Prostate gland (tissue), 2 donors: Measurements from ENCODE around the gene WDR43. TPM values are rescaled to one million over a fixed set of nuclear protein-coding genes. Genes with fewer than 3 reads are reported as not detected.

Experiments used
- DNase-seq: peaks from one replicate; pipeline ENCODE4 v3.0.0-alpha.2; 2019; ENCODE audit warnings: low spot score
- H3K27ac ChIP-seq, 2 donors: fragments of 200-600 bp; sonication (generic); 2 replicates each; pipeline ENCODE4 v1.5.1; 2017 to 2019
- H3K27me3 ChIP-seq: fragments of 200-600 bp; sonication (generic); replicated peaks from 2 replicates; pipeline ENCODE4 v1.5.1; 2019; ENCODE audit not compliant: insufficient read depth
- H3K36me3 ChIP-seq, 2 donors: fragments of 200-600 bp; sonication (generic); 1 replicate in 1 of 2; 2 replicates in 1 of 2; pipeline versions ENCODE4 v1.5.1 to v1.8.1; 2017 to 2019
- H3K4me1 ChIP-seq: fragments of 200-600 bp; sonication (generic); replicated peaks from 2 replicates; pipeline ENCODE4 v1.5.1; 2019
- H3K4me3 ChIP-seq, 2 donors: fragments of 200-600 bp; sonication (generic); 2 replicates each; pipeline ENCODE4 v1.5.1; 2017 to 2019
- H3K9me3 ChIP-seq: fragments of 200-600 bp; sonication (generic); 2 replicates; pipeline ENCODE4 v1.5.1; 2017
- POLR2A ChIP-seq: fragments of 450-650 bp; IDR thresholded peaks from one replicate; pipeline ENCODE4 v1.6.1; 2016; ENCODE audit warnings: antibody characterized with exemption, mild to moderate bottlenecking
- POLR2AphosphoS5 ChIP-seq: sonication (generic); formaldehyde crosslinking; IDR thresholded peaks from one replicate; pipeline ENCODE4 v1.6.1; 2017; ENCODE audit warnings: antibody characterized with exemption
- WGBS: methylation state at CpG from one replicate; pipeline ENCODE4 v1.1.5; 2018; 5-methylcytosine and 5-hydroxymethylcytosine counted together
- intact Hi-C: fragments of 100-400 bp; cut with DNase I; formaldehyde crosslinking; loops from one replicate; pipeline ENCODE4 v1.14.2; 2022
- total RNA-seq, 2 donors: library from RNA; depleted of rRNA; stranded (reverse); fragments of >200 nt; gene quantifications; one replicate each; pipeline ENCODE4 v1.1.0, GENCODE V29; 2016
- TF ChIP-seq, protein P1 (sequence below), 4 experiments: fragments of 200-600 bp in 2 of 4; fragments of 450-650 bp in 2 of 4; sonication (generic) in 2 of 4; IDR thresholded peaks; 1 replicate in 3 of 4; 2 replicates in 1 of 4; pipeline ENCODE4 v1.5.1; 2016 to 2019; ENCODE audit warnings: antibody characterized with exemption in 4 of 4, mild to moderate bottlenecking in 2 of 4, moderate library complexity in 2 of 4

The WDR43 gene
- total RNA-seq, 2 donors from 2014 or later: 30.6 to 36.9 TPM

DNA sequence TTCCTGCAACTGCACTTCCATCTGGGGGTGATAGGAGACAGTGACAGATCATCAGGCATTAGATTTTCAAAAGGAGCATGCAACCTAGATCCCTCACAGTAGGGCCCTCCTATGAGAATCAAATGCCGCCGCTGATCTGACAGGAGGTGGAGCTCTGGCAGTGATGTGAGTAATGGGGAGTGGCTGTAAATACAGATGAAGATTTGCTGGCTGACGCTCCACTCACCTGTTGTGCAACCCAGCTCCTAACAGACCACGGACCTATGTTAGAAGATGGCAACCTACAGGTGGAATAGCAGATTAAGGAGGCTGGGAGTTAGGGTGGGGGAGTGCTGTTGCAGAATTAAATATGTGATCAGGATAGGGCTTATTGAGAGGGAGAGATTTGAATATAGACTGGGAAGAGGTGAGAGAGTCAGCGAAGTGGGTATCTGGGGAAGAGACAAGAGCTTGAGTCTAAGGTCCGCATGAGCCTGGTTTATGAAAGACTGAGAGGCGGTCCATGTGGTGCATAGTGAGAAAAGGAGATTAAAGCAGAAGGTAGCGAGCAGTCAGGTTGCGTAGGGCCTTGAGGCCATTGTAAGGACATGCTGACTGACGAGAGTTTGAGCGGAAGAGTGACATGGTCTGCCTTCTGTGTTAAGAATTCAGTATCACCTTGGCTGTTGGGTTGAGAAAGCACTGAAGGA lies 55.3 kb downstream of the WDR43 start:
- no peaks in the 10 kb centered on the region for H3K9me3 ChIP-seq
- intact Hi-C loops: loop anchor here (10.0 kb wide), 2 partner anchors 125 to 895 kb away; no protein-coding TSS in a partner anchor
- no peak overlapping the region for H3K4me3 ChIP-seq
- no peaks in the 10 kb centered on the region for H3K27me3 ChIP-seq
- DNase-seq: no peak
- 89% methylated on average over 11 of the region's 11 CpGs for WGBS
- TF ChIP-seq, protein P1, sequence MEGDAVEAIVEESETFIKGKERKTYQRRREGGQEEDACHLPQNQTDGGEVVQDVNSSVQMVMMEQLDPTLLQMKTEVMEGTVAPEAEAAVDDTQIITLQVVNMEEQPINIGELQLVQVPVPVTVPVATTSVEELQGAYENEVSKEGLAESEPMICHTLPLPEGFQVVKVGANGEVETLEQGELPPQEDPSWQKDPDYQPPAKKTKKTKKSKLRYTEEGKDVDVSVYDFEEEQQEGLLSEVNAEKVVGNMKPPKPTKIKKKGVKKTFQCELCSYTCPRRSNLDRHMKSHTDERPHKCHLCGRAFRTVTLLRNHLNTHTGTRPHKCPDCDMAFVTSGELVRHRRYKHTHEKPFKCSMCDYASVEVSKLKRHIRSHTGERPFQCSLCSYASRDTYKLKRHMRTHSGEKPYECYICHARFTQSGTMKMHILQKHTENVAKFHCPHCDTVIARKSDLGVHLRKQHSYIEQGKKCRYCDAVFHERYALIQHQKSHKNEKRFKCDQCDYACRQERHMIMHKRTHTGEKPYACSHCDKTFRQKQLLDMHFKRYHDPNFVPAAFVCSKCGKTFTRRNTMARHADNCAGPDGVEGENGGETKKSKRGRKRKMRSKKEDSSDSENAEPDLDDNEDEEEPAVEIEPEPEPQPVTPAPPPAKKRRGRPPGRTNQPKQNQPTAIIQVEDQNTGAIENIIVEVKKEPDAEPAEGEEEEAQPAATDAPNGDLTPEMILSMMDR (IDR thresholded peaks at IDR 0.05): no peak
- no peaks in the 10 kb centered on the region for H3K36me3 ChIP-seq
- H3K27ac ChIP-seq: no peak overlapping the region
- H3K4me1 ChIP-seq: no peaks in the 10 kb centered on the region

DNA sequence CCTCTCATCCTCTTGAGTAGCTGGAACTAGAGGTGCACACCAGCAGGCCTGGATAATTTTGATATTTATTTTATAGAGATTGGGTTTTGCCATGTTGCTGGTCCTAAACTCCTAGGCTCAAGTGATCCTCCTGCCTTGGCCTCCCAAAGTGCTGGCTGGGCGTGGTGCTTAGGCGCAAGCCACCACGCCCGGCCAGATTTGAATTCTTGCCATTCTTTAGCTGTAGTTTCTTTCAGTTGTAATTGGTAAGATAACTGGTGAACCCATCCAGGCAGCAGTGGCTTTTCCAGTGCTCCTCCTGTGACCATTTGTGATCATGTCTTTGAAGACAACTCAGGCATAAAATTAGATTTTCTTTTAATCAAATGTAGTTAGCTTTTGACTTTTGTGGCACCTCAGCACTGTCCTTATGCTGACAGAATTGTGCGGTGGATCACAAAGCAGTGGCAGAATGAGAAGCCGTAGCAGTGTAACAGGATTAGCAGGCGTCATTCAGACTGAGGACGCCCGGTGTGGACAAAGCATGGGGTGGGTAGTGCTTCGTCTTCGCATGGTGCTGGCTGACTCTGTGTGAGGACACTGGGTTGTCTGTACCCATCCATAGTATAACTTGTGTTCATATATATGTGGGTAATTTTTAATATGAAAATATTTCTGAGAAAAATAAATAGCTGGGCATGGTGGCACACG lies 56.6 kb downstream of the WDR43 start:
- Histone ChIP-seq H3K4me3 (no peak overlapping the region), H3K4me1 (no peaks in the 10 kb centered on the region), H3K27ac (peak overlapping the region; percentile 55 to 60), H3K36me3 (no peaks in the 10 kb centered on the region), H3K27me3 (no peaks in the 10 kb centered on the region), H3K9me3 (no peaks in the 10 kb centered on the region)
- TF ChIP-seq POLR2A (no peak), POLR2AphosphoS5 (no peak)
- TF ChIP-seq, protein P1 (IDR thresholded peaks at IDR 0.05): no peak
- WGBS: 97% methylated on average over 12 of the region's 12 CpGs
- intact Hi-C loops: loop anchor here (10.0 kb wide), 2 partner anchors 126 to 894 kb away; no protein-coding TSS in a partner anchor
- DNase-seq: no peak

DNA sequence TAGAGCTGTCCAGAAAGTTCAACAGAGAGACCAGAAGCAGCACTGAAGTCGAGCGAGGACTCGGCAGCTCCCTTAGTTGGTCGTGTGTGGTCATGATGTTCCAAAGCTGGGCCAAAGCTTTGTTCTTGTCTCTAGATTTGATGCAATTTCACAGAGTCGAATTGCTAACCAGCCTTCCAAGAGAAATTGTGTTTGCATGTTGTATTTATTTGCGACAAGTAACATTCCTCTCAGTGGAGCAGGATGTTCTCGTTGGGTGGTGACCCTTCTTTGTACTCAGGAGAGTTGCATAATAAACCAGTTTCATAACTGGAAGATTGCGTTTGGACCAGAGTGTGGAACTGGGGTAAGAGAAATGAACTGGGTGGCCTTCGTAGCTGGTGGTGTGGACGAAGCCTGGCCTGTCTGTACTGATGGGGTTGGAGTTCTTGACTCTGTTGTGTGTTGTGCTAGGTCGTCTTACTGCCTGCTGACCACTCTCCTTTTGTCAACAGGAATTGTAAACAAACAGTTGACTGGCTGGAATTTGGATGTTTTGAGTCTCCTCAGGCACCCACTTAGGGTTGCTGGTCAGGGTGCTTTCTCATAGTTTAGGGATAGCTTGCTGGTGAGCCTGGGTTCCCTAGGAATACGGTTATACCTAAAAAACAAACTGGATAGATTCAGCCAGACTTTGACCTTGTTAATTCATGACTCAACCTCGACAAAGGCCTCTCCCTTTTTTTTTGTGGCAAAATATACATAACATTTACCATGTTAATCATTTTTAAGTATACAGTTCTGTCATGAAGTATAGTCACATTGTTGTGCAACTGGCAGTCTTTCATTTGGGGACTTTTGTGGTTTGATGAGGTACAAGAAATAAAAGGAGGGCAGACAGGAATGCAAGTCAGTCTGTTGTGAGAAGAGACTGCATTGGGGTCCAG lies 57.7 kb downstream of the WDR43 start:
- Histone ChIP-seq H3K9me3 (no peaks in the 10 kb centered on the region), H3K4me3 (no peak overlapping the region), H3K4me1 (no peaks in the 10 kb centered on the region), H3K27ac (peak overlapping the region; percentile 55 to 60), H3K27me3 (no peaks in the 10 kb centered on the region), H3K36me3 (no peaks in the 10 kb centered on the region)
- TF ChIP-seq POLR2A (no peak), POLR2AphosphoS5 (peak; percentile 30)
- TF ChIP-seq, protein P1 (IDR thresholded peaks at IDR 0.05): no peak
- WGBS: 54% methylated on average over 13 of the region's 13 CpGs
- DNase-seq: no peak
- intact Hi-C loops: loop anchor here (10.0 kb wide), 2 partner anchors 127 to 893 kb away; no protein-coding TSS in a partner anchor

DNA sequence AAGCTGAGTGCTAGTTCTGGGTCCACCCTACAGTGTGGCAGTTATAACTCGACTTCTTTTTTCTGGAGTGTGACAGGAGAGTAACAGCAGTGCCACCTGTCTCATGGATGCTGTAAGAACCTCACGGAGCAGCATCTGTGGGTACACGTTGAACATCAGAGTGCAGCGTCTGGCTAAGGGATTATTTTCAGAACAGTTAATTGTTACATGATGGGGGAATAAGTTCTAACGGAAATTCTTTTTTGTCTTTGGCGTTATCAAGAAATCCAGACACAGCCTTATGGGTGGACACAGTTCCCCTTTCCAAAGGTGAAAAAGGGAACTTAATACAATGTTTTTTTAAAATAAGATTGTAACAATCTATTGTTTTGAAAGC lies 58.4 kb downstream of the WDR43 start:
- no peaks in the 10 kb centered on the region for H3K9me3 ChIP-seq
- 39% methylated on average over 6 of the region's 6 CpGs for whole genome bisulfite sequencing
- no peak overlapping the region for H3K4me3 ChIP-seq
- TF ChIP-seq, protein P1 (IDR thresholded peaks at IDR 0.05): peak in 1 of 4 experiments; percentile 24
- no peak for TF ChIP-seq POLR2AphosphoS5
- H3K27ac ChIP-seq: peak overlapping the region; percentile 35 to 60
- no peaks in the 10 kb centered on the region for H3K27me3 ChIP-seq
- H3K36me3 ChIP-seq: no peaks in the 10 kb centered on the region
- no peak for DNase-seq
- intact Hi-C loops: loop anchor here (10.0 kb wide), 2 partner anchors 128 to 892 kb away; no protein-coding TSS in a partner anchor
- no peaks in the 10 kb centered on the region for H3K4me1 ChIP-seq
